ENCODE measurements around the gene XRCC5.
A peak's percentile ranks its signal among the peaks of the same experiment; 100 is the strongest.

Gene XRCC5

DNA sequence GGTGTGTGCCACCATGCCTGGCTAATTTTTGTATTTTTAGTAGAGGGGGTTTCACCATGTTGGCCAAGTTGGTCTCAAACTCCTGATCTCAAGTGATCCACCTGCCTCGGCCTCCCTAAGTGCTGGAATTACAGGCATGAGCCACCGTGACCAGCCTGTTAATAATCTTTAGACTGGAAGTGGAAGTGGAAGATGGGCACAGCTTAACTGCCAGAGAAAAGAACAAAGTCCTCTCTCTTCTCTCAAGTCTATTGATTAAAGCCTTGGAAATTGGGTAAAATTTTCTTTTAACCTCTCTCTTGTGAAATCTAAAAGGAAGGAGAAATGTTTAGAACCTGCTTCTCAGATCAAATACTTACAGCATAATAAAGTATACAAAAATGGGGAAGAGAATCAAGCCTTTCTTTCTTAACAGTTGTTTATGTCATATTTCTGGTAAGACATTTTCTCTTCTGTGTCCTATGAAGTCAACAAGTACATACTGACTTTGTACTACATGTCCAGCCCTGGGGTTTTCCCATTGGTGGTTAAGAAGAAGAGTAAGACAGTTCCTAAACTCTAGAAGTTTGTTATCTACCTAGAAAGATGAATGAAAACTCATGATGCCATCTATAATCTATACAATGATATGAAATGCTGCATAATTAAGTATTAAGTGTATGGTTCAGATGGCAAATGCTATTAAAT is 22.8 kb upstream of the XRCC5 start:
- no peak for DNase-seq

GRCh38 chr2:216090369-216090786 is 18.8 kb upstream of the XRCC5 start:
- no peak for DNase-seq

DNA sequence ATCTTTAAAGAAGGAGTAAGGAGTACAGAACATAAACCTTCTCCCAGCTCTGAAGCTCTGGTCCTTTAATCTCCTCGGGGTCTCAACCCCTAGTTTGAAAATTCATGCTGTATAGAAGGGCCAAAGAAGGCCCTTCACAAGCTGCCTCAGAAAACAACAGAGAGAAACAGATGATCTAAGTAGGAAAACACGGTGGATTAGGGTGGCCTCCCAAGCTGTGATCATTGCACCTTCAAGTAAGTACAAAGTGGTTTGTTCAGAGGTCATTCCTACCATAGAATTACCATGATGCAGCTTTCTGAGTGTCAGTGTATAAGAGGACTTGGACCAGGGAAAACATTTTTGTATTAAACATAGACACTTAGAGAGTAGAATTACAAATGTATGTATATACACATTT is 16.5 kb upstream of the XRCC5 start:
- no peak for DNase-seq

DNA sequence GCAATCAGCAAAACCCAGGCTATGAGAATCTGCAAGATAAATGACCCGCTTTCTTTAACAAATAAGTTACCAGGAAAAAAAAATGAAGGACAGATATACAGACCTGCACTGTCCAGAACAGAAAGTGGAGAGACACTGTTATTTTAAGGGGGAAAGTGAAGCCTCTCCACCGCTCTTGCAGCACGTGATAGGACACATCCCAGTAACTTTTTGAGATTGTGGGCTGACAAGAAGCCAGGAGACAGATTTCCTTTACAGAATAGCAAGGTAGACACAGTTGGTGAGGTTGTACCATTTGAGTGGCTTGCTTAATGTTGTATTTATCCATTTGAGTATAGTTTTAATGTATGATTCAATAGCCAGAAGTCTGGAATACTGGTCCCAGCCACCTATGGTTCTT is 14.4 kb upstream of the XRCC5 start:
- DNase-seq = no peak

DNA sequence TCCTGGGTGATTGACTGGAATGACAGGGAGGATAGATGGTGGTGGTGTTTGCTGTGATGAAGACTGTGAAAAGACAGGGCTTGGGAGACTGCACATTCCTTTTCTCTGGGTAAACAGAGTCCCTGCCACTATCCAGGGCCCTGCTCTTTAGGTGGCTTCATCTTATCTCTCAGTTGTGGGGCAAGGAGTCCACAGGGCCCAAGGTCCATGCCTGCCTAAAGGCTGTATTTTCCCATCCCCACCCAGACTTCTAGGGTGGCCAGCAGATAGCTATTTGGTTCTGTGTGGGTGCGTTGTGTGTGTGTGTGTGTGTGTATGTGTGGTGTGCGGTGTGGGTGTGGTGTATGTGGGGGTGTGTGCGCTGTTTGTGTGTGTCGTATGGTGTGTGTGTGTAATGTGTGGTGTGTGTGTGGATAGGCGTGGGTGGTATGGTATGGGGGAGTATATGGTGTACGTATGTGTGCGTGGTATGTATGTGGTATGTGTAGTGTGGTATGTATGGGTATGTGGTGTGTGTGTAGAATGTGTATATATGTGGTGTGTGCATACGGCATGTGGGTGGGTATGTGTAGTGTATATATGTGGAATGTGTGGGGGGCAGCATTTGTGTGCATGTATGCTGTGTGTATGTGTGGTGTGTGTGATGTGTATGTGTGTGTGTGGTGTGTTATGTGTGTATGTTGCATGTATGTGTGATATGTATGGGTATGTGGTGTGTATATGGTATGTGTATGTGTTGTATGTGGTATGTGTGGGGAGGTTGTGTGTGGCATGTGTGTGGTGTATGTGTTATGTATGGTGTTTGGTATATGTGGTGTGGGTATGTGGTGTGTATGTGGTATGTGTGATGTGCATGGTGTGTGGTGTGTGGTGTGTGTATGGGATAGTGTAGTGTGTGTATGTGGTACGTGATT is 10.5 kb upstream of the XRCC5 start:
- DNase-seq = no peak

DNA sequence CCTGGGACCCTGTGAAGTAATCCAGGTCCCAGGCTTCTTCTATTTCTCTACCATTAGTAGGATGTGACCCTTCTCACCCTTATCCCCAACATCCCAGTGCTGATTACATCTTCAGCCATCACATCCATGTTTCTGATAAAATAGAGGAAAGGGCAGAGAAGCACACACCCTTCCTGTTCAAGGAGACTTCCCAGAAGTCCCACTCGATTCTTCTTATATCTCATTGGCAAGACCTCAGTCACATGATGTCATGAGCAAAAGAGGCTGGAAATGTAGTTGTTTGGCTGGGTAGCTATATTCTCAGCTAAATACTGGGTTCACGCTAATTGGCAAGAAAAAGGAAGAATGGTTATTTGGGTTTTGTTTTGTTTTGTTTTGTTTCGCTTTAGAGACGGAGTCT is 8.0 kb upstream of the XRCC5 start:
- DNase-seq = no peak

DNA sequence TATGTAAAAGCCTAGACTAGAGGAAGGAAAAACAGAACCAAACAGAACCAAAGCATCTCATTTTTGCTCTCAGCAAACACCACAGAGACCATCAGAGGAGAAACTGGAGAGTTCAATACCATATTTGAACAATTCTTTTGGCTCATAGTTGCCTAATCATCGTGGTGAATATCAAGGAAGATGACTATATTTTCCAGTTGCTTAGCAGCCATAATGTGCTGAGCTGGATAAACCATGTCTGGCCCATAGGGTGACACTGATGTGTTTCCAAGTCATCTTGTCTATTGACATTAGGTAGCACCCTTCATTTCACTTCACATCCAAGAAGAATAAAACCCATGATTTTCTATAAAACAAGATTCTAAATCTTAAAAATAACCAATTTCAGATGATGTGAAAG is 5.9 kb upstream of the XRCC5 start:
- DNase-seq = no peak

DNA sequence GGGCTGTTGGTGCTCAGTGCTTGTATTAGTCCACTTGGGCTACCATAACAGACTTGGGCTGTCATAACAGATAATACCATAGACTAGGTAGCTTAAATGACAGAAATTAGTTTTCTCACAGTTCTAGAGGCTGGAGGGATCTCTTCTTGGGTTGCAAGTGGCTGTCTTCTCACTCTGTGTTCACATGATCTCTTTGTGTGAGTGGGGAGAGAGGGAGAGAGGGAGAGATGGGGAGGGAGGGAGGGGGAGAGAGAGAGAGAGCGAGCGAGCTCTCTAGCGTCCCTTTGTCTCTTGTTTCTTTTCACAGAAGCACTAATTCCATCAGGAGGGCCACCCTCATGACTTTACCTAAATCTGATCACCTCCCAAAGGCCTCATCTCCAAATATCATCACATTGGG is 4.5 kb upstream of the XRCC5 start:
- no peak for DNase-seq

- DNase-seq = no peak
Measured at GRCh38 chr2:216107320-216107719, 1.8 kb upstream of the XRCC5 start.

- no peak for DNase-seq
Measured at GRCh38 chr2:216107760-216108159, 1.4 kb upstream of the XRCC5 start.

DNA sequence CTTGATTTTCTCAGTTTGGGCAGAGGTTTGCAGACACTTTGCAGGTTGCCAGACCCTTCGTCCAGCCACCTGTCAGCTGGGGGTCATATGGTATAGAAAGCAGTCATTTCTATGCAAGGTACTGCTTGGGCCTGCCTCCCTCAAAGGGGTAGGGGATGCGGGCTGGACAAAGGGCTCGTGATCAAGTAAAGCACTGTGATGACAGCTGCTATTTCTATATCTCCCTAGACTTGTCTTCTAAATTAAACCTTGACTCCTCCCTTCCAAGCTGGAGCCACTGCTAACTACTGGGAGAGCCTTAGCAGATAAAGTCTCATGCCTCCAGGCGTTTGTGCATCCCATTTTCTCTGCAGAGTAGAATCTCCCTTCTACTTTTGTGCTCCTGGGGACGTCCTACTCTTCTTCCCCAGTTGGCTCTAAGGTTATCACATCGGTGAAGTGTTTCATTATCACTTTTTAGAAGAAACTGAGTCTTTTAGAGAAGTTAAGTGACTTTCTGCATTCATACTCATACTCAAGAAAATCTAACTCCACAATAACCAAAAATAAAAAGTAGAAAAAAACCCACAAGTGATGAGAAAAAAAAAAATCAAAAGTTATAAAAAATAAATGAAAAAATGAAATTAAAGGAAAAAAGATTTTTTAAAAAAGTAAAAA is 710 bp upstream of the XRCC5 start:
- DNase-seq = no peak

DNA sequence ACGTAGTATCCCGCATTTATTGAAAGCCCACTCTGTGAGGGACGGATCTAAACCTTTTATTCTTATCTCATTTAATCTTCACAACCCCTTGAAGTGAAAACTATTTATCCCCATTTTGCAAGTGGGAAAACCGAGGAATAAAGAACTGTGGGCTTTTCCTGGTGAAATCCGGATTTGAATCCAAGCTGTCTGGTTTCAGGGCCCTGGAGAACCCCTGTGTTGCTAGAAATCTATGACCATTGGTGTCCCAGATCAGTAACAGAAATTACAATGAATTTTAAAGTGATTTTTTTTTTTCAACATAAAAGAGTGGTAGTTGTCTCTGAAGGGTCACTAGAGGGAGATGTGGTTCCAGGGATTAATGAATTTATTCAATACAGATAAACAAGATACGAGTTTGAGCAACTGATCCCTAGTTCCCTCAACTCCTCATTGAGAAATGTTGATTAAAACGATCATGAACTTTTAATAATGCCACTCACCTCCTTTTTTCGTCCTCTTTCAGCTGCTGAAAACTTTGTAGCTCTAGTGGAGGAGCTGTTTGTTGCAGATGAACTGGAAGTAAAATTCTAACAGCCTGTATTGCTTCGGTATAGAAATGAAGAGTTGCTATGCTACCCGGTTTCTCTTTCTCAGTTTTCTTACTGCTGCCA is 940 bp downstream of the XRCC5 start:
- peak; percentile 78 for DNase-seq

GRCh38 chr2:216110620-216111019 is 1.5 kb downstream of the XRCC5 start:
- DNase-seq = no peak

GRCh38 chr2:216111122-216111521 is 2.0 kb downstream of the XRCC5 start:
- DNase-seq = no peak

- no peak for DNase-seq
Measured at GRCh38 chr2:216112926-216113325, 3.8 kb downstream of the XRCC5 start.

DNA sequence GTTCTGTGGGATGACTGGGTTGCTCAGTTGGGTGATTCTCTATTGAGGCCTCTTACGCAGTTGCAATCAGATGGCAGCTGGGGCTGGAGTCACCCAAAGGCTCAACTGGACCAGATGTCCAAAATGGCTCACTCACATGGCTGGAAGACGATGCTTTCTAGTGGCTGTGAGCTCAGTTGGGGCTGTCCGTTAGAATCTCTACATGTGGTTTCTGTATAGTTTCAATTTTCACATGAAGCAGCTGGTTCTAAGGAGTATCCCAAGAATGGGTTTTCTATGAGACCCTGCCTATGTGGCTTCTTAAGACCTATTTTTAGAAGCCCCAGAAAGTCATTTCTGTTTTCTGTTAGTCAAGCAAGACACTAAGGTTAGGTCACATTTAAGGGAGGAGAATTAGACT is 4.4 kb downstream of the XRCC5 start:
- no peak for DNase-seq

- no peak for DNase-seq
Measured at GRCh38 chr2:216114382-216114713, 5.2 kb downstream of the XRCC5 start.

- DNase-seq = peak; percentile 97
Measured at GRCh38 chr2:216114714-216115531, 5.8 kb downstream of the XRCC5 start.

DNA sequence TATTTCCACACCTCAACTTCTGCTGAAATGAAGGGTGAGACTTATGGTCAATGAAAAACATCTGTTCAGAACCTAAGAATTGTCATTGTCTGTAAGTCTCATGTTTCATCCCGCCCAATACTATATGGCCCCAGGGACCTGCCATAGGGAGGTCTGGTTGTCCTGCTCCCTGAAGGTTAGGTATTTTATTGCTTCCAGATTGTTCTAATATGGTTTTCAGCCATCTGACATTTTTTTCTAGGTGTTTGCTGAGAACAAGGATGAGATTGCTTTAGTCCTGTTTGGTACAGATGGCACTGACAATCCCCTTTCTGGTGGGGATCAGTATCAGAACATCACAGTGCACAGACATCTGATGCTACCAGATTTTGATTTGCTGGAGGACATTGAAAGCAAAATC is 7.3 kb downstream of the XRCC5 start:
- no peak for DNase-seq

- DNase-seq = no peak
Measured at GRCh38 chr2:216117561-216118340, 8.6 kb downstream of the XRCC5 start.

DNA sequence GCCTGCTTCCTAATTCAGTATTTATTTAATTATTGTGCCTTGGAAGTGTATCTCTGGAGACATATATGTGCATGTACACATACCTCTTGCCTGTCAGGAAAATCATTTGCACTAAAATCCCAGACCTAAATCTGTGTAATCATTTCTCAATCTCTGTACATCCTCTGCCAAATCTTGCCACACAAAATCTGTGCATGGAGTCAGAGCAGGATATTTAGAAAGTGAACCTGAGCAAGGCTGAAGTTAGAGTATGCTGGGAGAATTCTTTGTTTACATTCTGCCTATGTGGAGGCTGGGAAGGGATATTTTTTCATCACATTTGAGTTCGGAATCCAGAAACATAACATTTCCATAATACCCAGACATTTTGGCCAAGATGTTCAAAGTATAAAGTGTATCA is 9.3 kb downstream of the XRCC5 start:
- no peak for DNase-seq

GRCh38 chr2:216119146-216119545 is 10.0 kb downstream of the XRCC5 start:
- no peak for DNase-seq

Data from kidney glomerular epithelial cell (primary cell).